Mucosa of rectum (tissue), 2 donors: Measurements from ENCODE around the gene DYNLT2.

Source experiments
- H3K27ac ChIP-seq, 2 donors: one replicate each; pipeline ENCODE4 v1.7.0; 2013; ENCODE audit warnings: inconsistent platforms in 2 of 2, low read depth in 2 of 2, low read length in 2 of 2
- H3K27me3 ChIP-seq, 2 donors: one replicate each; pipeline ENCODE4 v1.7.0; 2013; ENCODE audit warnings: low read length in 2 of 2; ENCODE audit not compliant: control insufficient read depth in 2 of 2, insufficient read depth in 2 of 2
- H3K36me3 ChIP-seq, 2 donors: one replicate each; pipeline ENCODE4 v1.7.0; 2013; ENCODE audit warnings: low read length in 2 of 2; ENCODE audit not compliant: control insufficient read depth in 2 of 2, insufficient read depth in 2 of 2
- H3K4me1 ChIP-seq, 2 donors: one replicate each; pipeline ENCODE4 v1.7.0; 2013; ENCODE audit warnings: low read length in 2 of 2, mild to moderate bottlenecking in 1 of 2; ENCODE audit not compliant: control insufficient read depth in 2 of 2, insufficient read depth in 2 of 2
- H3K4me3 ChIP-seq, 2 donors: one replicate each; pipeline ENCODE4 v1.7.0; 2013; ENCODE audit warnings: low read length in 2 of 2
- H3K9ac ChIP-seq, 2 donors: one replicate each; pipeline ENCODE4 v1.7.0; 2013; ENCODE audit warnings: low read length in 2 of 2, low read depth in 1 of 2, mild to moderate bottlenecking in 1 of 2
- H3K9me3 ChIP-seq, 2 donors: one replicate each; pipeline ENCODE4 v1.7.0; 2013; ENCODE audit warnings: low read length in 2 of 2; ENCODE audit not compliant: control insufficient read depth in 2 of 2
- donor health status: healthy.
- donor health status: Normal muscosa, but diverticular disease.

Gene DYNLT2

DNA sequence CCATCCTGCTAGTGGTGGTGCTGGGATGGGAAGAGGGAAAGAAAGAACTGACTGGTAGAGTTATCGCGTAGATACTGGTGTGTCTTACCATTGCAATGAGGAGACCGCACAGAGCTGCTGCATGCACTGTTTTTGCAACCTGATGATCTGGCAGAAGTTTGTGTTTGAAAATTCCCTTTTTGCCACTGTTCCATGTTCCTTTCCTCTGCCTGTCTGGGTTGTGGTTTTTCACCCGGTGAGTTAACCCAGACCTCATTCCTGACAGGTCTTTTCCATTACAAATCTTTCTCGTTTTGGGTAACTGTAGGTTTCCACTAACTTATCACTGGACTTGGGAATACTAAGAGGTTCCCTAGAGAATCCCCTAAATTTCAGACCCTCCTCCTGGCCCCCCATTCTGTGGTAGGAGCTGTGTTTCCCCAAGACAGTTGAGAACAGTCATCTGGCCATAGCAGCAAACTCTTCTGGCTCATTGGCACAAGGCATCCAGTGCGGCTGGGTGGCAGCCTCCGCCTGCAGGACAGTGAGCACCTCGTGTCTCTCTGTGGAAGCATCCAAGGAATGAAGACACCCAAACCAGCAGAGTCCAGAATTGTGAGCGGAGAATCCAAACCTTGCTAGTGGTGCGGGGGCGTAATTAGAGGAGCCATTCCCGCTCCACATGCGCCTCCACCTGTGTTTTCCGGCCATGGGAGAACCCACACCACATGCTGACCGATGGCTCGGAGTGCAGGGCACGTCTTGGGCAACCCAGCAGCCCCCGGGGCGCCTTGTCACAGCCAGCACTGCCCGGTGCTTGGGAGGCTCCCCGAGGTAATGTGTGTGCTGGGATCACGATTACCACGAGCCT lies 32.8 kb upstream of the DYNLT2 start:
- no peaks in the 10 kb centered on the region for H3K9me3 ChIP-seq
- H3K4me1 ChIP-seq: no peaks in the 10 kb centered on the region
- peaks cover 3 to 4% of the 10 kb centered on the region in 2 donors for H3K36me3 ChIP-seq
- no peak overlapping the region for H3K27ac ChIP-seq
- no peaks in the 10 kb centered on the region for H3K27me3 ChIP-seq
- no peak overlapping the region for H3K9ac ChIP-seq
- no peak overlapping the region for H3K4me3 ChIP-seq

DNA sequence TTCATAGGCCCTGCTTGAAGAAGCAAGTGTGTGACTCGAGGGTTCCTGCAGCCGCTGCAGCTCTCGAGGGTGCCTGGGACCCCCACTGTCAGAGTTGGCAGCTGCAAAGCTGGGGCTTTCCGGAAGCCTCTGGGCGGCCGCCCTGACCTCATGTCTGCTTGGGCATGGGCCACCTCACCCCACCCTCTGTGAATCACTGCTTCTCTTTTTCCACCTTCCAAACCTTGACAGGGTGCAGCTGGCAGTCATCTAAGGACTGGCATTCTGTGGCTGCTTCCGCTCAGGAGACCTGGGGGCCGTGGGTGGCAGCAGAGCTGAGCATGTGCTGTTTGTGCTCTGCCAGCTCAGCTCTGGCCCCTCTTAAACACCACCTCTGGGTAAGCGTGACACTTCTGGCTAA lies 32.0 kb upstream of the DYNLT2 start:
- Histone ChIP-seq H3K27ac (no peak overlapping the region), H3K4me1 (no peaks in the 10 kb centered on the region), H3K4me3 (no peak overlapping the region), H3K36me3 (peaks cover 3 to 4% of the 10 kb centered on the region in 2 donors), H3K27me3 (no peaks in the 10 kb centered on the region), H3K9me3 (no peaks in the 10 kb centered on the region), H3K9ac (no peak overlapping the region)

DNA sequence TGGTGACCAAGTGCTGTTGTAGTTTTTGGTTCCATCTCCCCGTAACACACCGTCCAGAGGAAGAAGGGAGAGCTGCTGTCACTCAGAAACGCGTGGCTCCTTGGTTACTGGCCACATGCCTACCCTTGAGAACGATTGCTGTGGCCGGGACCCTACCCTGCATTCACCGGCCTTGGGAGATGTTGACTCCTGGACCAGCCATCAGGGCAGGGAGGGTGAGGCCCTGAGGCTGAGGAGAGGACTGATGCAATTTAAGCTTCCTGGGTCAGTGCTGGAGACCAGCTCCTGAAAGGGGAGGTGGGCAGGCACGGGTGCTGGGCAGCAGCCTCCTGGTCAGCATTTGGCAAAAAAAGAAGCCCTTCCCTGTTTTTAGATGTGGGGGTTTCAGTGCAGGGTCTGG lies 31.6 kb upstream of the DYNLT2 start:
- Histone ChIP-seq H3K36me3 (peaks cover 3 to 4% of the 10 kb centered on the region in 2 donors), H3K4me1 (no peaks in the 10 kb centered on the region), H3K4me3 (no peak overlapping the region), H3K9ac (no peak overlapping the region), H3K9me3 (no peaks in the 10 kb centered on the region), H3K27me3 (no peaks in the 10 kb centered on the region), H3K27ac (no peak overlapping the region)

DNA sequence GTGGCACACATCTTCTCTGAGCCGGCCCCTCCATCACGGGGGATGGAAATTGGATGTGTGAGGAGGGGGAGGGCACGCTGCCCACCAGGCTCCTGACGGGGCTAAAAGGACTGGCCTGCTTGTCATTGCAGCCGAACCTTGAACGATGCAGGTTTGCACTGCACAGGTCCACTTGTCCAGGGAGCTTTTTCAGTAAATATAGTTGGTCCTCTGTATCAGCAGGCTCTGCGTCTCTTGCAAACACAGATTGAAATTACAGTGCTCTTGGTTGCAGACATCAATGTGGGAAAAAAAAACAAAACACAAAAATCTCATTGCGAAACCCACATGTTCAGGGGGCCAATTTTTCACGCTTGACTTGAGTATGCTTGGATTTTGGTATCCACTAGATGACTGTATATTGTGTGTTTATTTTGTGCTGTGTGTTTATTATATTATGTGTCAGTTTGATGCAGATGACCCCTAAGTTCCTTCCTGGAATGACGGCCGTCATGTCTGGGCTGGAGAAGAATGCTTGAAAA lies 29.3 kb upstream of the DYNLT2 start:
- H3K4me1 ChIP-seq: no peaks in the 10 kb centered on the region
- no peak overlapping the region for H3K4me3 ChIP-seq
- H3K27ac ChIP-seq: no peak overlapping the region
- no peaks in the 10 kb centered on the region for H3K27me3 ChIP-seq
- H3K36me3 ChIP-seq: peaks cover 15 to 19% of the 10 kb centered on the region in 2 donors
- no peak overlapping the region for H3K9ac ChIP-seq
- no peaks in the 10 kb centered on the region for H3K9me3 ChIP-seq

DNA sequence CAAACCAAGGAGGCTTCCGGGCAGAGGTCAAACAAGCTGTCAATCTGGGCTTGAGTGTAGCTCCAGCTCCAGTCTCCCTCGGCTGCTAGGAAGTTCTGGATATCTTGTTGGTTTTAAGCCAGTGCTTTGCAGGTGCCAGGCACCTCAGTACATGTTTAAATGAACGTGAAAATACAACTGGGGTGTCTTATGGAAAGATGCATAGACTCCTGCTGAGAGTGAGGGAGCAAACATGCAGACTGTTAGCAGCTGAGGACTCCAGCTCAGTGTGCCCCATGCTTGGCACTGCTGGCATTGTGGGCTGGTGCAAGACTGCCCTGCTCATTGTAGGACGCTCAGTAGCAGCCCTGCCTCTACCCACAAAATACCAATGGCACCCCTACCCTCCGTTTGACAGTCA lies 28.5 kb upstream of the DYNLT2 start:
- Histone ChIP-seq H3K27ac (no peak overlapping the region), H3K9me3 (no peaks in the 10 kb centered on the region), H3K4me1 (no peaks in the 10 kb centered on the region), H3K27me3 (no peaks in the 10 kb centered on the region), H3K36me3 (peaks cover 15 to 19% of the 10 kb centered on the region in 2 donors), H3K9ac (no peak overlapping the region), H3K4me3 (no peak overlapping the region)

DNA sequence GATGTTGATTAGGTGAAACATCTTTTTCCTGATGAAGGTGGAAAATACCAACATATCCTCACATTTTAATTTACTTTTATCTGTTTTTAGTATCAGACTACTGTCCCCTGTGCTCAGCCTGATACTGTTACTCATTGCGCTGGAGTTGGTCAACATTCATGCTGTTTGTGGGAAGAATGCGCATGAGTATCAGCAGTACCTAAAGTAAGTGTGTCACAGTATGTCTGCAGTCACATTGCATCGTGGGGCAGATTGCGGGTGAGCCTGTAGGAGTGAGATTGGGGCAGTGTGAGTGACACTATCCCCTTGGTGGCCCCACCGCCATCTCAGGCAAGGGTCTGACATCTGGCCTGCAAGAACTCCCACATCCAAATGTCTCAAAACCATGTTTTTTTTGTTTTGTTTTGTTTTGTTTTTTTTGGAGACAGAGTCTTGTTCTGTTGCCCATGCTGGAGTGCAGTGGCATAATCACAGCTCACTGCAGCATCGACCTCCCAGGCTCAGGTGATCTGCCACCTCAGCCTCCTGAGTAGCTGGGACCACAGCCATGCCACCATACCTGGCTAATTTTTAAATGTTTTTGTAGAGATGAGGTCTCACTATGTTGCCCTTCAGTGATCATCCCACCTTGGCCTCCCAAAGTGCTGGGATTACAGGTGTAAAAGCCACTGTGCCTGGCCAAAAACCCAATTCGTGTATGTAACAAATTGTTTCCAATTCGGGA lies 27.9 kb upstream of the DYNLT2 start:
- no peak overlapping the region for H3K9ac ChIP-seq

DNA sequence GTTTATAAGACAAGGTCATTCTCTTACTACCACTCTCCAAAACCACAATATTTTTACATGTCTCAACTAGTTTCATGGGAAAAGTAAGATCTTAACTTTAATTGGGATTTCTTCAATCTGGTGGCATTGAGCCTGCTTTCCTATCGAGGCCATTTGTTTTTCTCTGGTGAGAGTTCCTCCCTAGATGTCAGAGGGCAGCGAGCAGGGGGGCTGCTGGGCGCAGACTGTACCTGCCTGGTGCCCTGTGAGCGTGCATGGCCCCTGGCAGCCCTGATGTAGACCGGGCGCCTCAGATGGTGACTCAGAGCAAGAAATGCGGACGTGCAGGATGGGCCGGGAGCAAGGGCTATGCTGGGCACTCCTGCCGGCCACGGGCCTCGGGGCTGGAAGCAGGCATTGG lies 27.3 kb upstream of the DYNLT2 start:
- Histone ChIP-seq H3K27ac (no peak overlapping the region), H3K4me1 (no peaks in the 10 kb centered on the region), H3K27me3 (no peaks in the 10 kb centered on the region), H3K36me3 (peaks cover 15 to 19% of the 10 kb centered on the region in 2 donors), H3K4me3 (no peak overlapping the region), H3K9ac (no peak overlapping the region), H3K9me3 (no peaks in the 10 kb centered on the region)

More for the DNA sequence above, 27.9 kb upstream of the DYNLT2 start:
- no peak overlapping the region for H3K27ac ChIP-seq
- peaks cover 15 to 19% of the 10 kb centered on the region in 2 donors for H3K36me3 ChIP-seq
- no peaks in the 10 kb centered on the region for H3K9me3 ChIP-seq
- no peaks in the 10 kb centered on the region for H3K27me3 ChIP-seq
- no peak overlapping the region for H3K4me3 ChIP-seq
- no peaks in the 10 kb centered on the region for H3K4me1 ChIP-seq

DNA sequence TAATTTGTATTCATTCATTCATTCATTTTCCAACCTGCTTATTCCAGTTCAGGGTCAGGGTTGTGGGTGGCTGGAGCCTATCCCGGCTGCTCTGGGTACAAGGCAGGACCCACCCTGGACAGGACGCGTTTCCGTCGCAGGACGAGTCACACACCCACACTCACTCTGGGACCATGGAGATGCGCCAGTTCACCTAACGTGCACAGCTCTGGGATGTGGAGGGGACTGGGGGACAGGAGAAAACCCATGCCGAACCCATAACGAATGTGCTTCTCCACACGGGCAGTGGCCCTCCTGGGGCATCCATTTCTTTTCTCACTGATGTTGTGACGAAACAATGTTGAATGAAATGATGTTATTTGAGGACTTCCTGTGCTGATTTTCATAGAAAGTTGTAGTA lies 26.5 kb upstream of the DYNLT2 start:
- H3K4me3 ChIP-seq: no peak overlapping the region
- no peak overlapping the region for H3K27ac ChIP-seq
- H3K27me3 ChIP-seq: no peaks in the 10 kb centered on the region
- H3K9me3 ChIP-seq: no peaks in the 10 kb centered on the region
- peaks cover 15 to 22% of the 10 kb centered on the region in 2 donors for H3K36me3 ChIP-seq
- no peak overlapping the region for H3K9ac ChIP-seq
- H3K4me1 ChIP-seq: no peaks in the 10 kb centered on the region

DNA sequence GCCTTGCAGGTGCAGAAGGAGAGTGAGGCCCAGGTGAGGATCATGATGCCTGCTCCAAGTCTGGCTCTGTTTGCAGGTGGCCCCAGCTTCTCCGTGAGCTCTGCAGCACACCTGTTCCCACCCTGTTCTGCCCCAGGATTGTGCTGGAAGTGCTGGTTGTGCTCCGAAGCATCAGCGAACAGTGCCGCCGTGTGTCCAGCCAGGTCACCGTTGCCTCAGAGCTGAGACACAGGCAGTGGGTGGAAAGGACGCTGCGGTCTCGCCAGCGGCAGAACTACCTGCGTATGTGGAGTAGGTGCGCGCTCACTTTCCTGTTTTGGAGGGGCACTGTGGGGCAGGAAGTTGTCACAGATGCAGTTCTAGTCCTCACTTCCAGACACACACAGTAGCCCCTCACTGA lies 25.0 kb upstream of the DYNLT2 start:
- Histone ChIP-seq H3K4me3 (no peak overlapping the region), H3K27me3 (no peaks in the 10 kb centered on the region), H3K36me3 (peaks cover 21 to 27% of the 10 kb centered on the region in 2 donors), H3K9ac (no peak overlapping the region), H3K27ac (no peak overlapping the region), H3K4me1 (no peaks in the 10 kb centered on the region), H3K9me3 (no peaks in the 10 kb centered on the region)

DNA sequence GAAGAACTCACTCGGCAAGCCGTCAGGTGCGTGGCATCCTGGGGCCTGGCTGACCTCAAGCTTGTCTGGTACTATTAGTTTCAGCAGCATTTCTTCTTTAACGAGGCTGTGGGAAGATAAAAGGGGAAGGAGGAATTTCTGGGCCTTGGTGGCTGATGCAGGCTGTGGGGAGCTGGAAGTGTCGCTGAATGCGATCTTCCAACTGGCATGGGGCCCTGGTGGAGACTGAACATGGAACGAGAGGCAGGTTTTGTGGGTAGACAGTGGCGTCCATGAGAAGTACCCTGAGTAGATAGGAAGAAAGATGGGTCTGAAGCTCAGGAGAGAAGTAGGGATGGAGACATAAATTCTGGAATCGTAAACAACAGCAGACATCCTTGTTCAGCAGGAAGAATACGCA lies 23.9 kb upstream of the DYNLT2 start:
- Histone ChIP-seq H3K4me3 (no peak overlapping the region), H3K27ac (no peak overlapping the region), H3K27me3 (no peaks in the 10 kb centered on the region), H3K9ac (no peak overlapping the region), H3K9me3 (no peaks in the 10 kb centered on the region), H3K4me1 (no peaks in the 10 kb centered on the region), H3K36me3 (peaks cover 21 to 28% of the 10 kb centered on the region in 2 donors)
